ENCODE data around the gene UBE2H. TPM values are rescaled to one million over a fixed set of nuclear protein-coding genes. Genes with fewer than 3 reads are reported as not detected.

Gene UBE2H
- polyA plus RNA-seq, 6 donors from 2014 or later = 35.9 to 86.8 (median 55.6) TPM

DNA sequence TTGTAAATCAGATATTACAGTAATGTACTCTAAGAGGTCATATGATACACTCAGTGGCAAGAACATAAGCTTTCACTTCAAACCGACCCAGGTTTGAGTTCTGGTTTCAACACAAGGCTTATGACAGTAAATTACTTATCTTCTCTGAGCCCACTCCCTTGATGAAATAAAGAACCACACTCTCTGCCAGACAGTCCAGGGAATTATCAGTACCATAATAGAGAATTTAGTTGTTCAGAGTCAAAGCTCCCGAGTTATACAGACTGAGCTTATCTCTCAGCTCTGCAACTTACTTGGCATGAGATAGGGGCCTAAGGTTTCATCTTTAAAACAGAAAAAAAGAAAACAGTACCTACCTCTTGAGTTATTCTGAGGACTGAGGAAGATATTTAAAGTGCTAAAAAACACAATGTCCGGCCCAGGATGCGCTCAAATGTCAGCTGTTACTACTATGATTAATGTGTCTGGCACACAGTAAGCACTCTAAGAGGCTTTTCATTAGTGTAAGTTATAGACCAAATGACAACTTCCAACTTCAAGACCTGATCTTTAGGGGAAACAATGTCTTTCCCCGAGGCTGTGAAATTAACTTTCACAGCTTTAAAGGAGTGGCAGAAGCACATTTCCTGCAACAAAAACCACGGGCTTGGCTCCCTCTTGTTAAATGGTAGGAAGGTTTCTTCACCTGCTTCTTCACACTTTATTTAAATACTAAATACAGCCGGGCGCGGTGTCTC lies 38.1 kb downstream of the UBE2H start:
- DNase-seq (no peak), ATAC-seq (ENCODE audit: low read depth in 2 of 2) (no peak)
- Mint-ChIP-seq H3K4me3 (peak overlapping the region in 2 of 8 donors; percentile 6 to 26), H3K27me3 (no peaks in the 10 kb centered on the region), H3K4me1 (peaks cover 50 to 73% (median 66%) of the 10 kb centered on the region in 3 donors), H3K27ac (peak overlapping the region in 3 of 6 donors; percentile 15 to 82 (median 37)), H3K36me3 (peaks cover 8 to 25% of the 10 kb centered on the region in 2 donors), H3K9me3 (no peaks in the 10 kb centered on the region)

DNA sequence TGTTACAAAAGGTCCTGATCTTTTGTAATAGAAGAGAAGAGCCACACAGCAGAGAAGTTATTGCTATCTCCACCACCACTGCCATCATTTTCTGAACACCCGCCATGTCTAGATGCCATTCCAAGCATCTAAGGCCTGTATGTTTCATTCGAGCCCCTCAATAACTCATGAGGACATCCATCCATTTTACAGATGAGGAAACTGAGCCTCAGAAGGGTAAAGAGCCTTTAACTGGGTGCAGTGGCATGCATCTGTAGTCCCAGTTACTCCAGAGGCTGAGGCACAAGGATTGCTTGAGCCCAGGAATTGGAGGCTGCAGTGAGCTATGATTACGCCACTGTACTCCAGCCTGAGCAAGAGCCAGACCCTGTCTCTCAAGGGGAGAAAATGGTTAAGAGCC lies 39.3 kb downstream of the UBE2H start:
- H3K4me1 Mint-ChIP-seq = peaks cover 56 to 78% (median 73%) of the 10 kb centered on the region in 3 donors
- no peak for ATAC-seq (ENCODE audit: low read depth in 2 of 2)
- peak overlapping the region in 2 of 6 donors; percentile 82 to 88 for H3K27ac Mint-ChIP-seq
- H3K4me3 Mint-ChIP-seq = no peak overlapping the region
- no peaks in the 10 kb centered on the region for H3K27me3 Mint-ChIP-seq
- no peaks in the 10 kb centered on the region for H3K9me3 Mint-ChIP-seq
- H3K36me3 Mint-ChIP-seq = peaks cover 5 to 31% of the 10 kb centered on the region in 2 donors
- no peak for DNase-seq

DNA sequence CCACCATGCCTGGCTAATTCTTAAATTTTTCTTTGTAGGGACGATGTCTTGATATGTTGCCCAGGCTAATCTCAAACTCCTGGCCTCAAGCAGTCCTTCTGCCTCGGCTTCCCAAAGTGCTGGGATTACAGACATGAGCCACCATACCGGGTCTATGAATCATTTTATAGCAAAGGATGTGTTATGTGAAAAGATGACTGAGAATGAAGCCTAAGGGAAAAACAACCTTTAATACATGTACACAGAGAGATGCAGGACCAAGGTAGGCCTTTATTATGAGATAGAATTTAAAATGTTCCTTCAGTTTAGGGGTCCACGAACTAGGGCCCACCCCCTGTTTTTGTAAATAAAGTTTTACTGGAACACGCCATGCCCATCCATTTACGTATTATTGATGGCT lies 41.0 kb downstream of the UBE2H start:
- ATAC-seq (ENCODE audit: low read depth in 2 of 2) (no peak), DNase-seq (no peak)
- Mint-ChIP-seq H3K27ac (no peak overlapping the region), H3K4me1 (peaks cover 62 to 81% (median 77%) of the 10 kb centered on the region in 3 donors), H3K27me3 (no peaks in the 10 kb centered on the region), H3K9me3 (peaks cover 0 to 6% (median 0%) of the 10 kb centered on the region in 7 donors), H3K36me3 (peaks cover 13 to 37% of the 10 kb centered on the region in 2 donors), H3K4me3 (no peak overlapping the region)

DNA sequence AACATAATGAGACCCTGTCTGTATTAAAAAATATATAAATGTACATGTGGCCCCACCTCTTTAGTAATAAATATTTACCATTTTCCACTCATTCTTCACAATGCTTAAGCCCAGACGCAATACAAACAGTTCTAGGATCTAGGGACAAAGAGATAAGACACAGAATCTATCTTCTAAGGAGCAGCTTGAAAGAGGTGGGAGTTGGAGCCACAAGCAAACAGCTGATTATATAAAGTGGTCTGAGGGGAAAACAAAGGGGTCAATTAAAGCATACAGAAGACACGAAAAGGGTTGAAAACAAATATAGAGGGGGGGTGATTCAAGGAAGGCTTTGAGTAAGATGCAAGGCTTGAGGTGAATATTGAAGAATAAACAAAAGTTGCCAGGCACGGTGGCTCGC lies 43.1 kb downstream of the UBE2H start:
- H3K27me3 Mint-ChIP-seq = no peaks in the 10 kb centered on the region
- H3K4me3 Mint-ChIP-seq = peak overlapping the region in 1 of 8 donors; percentile 42
- peak overlapping the region in 4 of 6 donors; percentile 51 to 75 (median 60) for H3K27ac Mint-ChIP-seq
- ATAC-seq (ENCODE audit: low read depth in 2 of 2) (no peak), DNase-seq (no peak)
- H3K36me3 Mint-ChIP-seq = peaks cover 23 to 49% of the 10 kb centered on the region in 2 donors
- H3K4me1 Mint-ChIP-seq = peaks cover 69 to 83% (median 77%) of the 10 kb centered on the region in 3 donors
- peaks cover 0 to 7% (median 4%) of the 10 kb centered on the region in 7 donors for H3K9me3 Mint-ChIP-seq

DNA sequence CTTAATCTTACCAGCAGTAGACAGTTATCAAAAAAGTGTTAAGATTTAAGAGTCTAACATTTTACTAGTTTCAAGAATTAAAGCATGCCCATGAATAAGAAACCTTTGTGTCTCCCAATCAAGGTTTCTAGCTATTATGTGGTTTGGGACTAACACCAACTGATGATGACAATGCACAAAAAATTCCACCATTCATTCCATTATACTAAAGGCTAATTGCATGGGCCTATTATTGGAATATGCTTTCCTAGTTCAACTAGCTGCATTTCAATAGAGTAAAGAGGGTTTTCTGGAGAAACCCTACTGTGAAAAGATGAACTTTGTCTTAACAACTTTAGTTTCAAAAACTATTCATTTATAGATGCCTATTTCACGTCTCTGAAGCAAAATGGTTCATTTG lies 44.6 kb downstream of the UBE2H start:
- peaks cover 25 to 49% of the 10 kb centered on the region in 2 donors for H3K36me3 Mint-ChIP-seq
- DNase-seq = no peak
- H3K27me3 Mint-ChIP-seq = no peaks in the 10 kb centered on the region
- peaks cover 0 to 7% (median 4%) of the 10 kb centered on the region in 7 donors for H3K9me3 Mint-ChIP-seq
- H3K4me3 Mint-ChIP-seq = peak overlapping the region in 4 of 8 donors; percentile 5 to 58 (median 20)
- peak overlapping the region in 5 of 6 donors; percentile 27 to 92 (median 75) for H3K27ac Mint-ChIP-seq
- ATAC-seq (ENCODE audit: low read depth in 2 of 2) = no peak
- peaks cover 72 to 83% (median 83%) of the 10 kb centered on the region in 3 donors for H3K4me1 Mint-ChIP-seq

DNA sequence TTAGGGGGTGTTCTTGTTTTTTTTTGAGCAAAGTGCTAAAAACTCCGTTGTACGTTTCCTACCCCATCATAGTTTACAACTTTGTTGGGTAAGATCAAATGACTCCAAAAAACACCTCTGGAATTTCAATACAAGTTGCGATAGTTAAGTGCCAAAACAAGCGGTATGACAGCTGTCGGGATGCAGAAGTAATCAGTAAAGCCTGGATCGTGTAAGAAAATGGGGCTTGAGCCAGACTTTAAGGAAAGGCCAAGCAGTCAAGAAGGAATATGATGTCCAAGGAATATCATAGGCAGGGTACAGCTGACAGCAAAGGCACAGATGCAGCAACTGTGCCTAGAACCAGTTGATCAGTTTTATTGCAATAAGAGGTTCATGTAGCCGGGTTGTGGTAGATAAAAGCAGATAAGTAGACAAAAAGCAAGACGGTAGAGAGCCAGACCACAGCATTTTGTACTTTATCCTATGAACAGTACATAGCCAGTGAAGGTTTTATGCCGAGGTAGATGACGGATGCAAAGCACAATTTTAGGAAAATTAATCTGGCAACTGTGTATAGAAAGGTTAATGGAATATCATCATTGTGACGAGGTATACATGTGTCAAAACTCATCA lies 45.5 kb downstream of the UBE2H start:
- ATAC-seq (ENCODE audit: low read depth in 2 of 2) = no peak
- Mint-ChIP-seq H3K27ac (peak overlapping the region; percentile 34 to 98 (median 92)), H3K4me1 (peaks cover 75 to 92% (median 90%) of the 10 kb centered on the region in 3 donors), H3K9me3 (peaks cover 0 to 7% (median 4%) of the 10 kb centered on the region in 7 donors), H3K4me3 (peak overlapping the region; percentile 1 to 83 (median 66)), H3K27me3 (no peaks in the 10 kb centered on the region), H3K36me3 (peaks cover 25 to 49% of the 10 kb centered on the region in 2 donors)
- DNase-seq = no peak

DNA sequence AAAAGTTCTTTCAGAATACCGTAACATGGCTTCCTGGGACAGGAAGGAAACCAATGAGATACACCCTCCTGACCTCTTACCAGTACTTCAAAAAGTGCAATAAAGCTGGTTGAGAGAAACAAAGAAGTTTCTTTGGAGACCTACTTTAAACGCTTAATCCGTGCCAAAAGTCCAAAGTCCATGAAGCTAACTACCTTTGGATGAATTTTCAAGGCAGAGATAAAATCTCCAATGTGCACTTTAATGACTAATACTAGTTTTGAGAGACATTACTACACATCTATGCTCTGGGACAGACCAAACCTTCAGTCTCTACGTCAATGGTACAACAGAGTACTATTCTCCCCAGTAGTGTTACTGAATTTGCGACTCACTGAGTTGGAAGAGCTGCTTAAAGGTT lies 46.1 kb downstream of the UBE2H start:
- DNase-seq (peak; percentile 7), ATAC-seq (ENCODE audit: low read depth in 2 of 2) (no peak)
- Mint-ChIP-seq H3K36me3 (peaks cover 25 to 49% of the 10 kb centered on the region in 2 donors), H3K27me3 (no peaks in the 10 kb centered on the region), H3K9me3 (peaks cover 0 to 7% (median 4%) of the 10 kb centered on the region in 7 donors), H3K4me1 (peaks cover 77 to 98% (median 93%) of the 10 kb centered on the region in 3 donors), H3K27ac (peak overlapping the region; percentile 75 to 98 (median 92)), H3K4me3 (peak overlapping the region; percentile 1 to 83 (median 66))

DNA sequence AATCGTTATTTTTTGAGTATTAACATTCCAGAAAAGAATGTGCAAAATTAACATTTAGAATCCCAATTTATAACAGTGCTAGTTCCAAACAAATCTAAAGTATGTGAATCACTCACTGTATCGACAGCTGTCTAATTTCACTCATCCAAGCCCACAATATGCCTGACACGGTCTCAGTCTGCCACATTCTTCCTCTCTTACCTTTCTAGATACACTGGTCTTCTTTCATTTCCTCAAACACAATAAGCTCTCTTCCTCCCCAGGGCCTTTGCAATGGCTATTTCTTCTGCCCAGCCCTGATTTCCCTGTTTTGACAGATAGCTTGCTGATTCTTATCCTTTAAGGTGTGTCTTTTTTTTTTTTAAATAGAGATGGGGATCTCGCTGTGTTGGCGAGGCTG lies 48.8 kb downstream of the UBE2H start:
- ATAC-seq (ENCODE audit: low read depth in 2 of 2) (peak; percentile 97 to 98), DNase-seq (peak; percentile 58)
- Mint-ChIP-seq H3K36me3 (peaks cover 20 to 30% of the 10 kb centered on the region in 2 donors), H3K9me3 (peaks cover 0 to 7% (median 4%) of the 10 kb centered on the region in 7 donors), H3K27me3 (no peaks in the 10 kb centered on the region), H3K4me3 (peak overlapping the region; percentile 0 to 83 (median 60)), H3K4me1 (peaks cover 71 to 93% (median 90%) of the 10 kb centered on the region in 3 donors), H3K27ac (peak overlapping the region in 5 of 6 donors; percentile 33 to 94 (median 75))

DNA sequence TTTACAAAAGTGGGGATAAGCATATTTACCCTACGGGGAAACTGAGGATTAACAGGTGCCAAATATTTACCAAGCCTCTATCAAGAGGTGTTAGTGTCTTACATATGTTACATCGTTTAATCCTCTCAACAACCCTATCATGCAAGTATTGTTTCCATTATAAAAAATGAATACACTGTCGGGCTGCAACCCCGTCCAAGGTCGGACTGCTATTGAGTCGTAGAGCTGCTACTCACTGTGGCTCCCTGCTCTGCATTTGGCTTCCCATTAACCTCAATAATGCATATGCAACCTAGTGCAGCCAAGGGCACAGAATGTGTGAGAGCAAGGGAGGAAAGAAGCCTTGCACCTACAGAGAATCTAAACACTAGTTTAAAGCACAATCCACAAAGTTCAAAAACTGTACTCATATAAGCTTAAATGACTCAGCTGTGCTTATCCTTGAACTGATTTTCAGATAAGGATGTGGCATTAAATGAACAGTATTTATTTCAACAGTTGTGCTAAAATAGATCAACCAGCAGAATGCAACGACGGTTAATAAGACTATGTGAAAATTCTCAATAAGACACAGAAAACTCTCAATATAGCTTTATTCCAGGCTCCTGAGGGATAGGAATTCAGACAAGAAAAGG lies 49.9 kb downstream of the UBE2H start:
- ATAC-seq (ENCODE audit: low read depth in 2 of 2) (no peak), DNase-seq (no peak)
- Mint-ChIP-seq H3K4me3 (peak overlapping the region in 5 of 8 donors; percentile 22 to 78 (median 48)), H3K27ac (peak overlapping the region in 3 of 6 donors; percentile 75 to 94 (median 90)), H3K36me3 (peaks cover 20 to 26% of the 10 kb centered on the region in 2 donors), H3K27me3 (no peaks in the 10 kb centered on the region), H3K9me3 (peaks cover 0 to 7% (median 4%) of the 10 kb centered on the region in 7 donors), H3K4me1 (peaks cover 73 to 93% (median 90%) of the 10 kb centered on the region in 3 donors)

DNA sequence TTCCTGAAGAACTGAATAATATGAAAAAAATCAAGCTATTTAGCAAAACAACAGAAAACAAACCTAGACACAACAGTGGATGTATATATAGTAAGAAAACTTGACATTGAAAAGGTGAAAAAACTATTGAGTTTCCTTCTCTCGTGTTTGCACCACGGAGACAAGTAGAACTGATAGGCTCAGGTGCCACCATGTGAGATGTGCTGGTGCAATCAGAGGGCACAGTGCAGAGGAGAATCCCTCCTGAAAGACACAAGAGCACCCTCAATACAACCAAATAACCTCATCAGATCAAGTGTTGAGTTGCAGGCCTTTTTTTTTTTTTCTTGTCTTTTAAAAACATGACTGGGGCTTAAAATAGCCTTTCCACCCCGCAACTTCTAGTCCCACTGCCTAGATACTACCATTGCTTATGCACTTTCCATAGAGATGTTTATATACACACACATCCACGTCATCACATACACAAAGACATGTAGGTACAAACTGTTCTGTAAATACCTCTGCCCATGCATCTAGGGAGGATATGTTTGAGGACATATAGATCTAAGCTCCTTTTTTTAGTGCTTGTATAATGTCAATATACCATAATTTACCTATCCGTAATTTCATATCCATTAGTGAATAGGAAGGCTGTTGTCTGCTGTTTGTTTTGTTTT lies 54.1 kb downstream of the UBE2H start:
- Mint-ChIP-seq H3K36me3 (peaks cover 0 to 7% of the 10 kb centered on the region in 2 donors), H3K4me1 (peaks cover 62 to 87% (median 82%) of the 10 kb centered on the region in 3 donors), H3K27me3 (no peaks in the 10 kb centered on the region), H3K9me3 (no peaks in the 10 kb centered on the region), H3K27ac (peak overlapping the region in 2 of 6 donors; percentile 6 to 25), H3K4me3 (peak overlapping the region in 3 of 8 donors; percentile 7 to 57 (median 18))
- ATAC-seq (ENCODE audit: low read depth in 2 of 2) (no peak), DNase-seq (no peak)

DNA sequence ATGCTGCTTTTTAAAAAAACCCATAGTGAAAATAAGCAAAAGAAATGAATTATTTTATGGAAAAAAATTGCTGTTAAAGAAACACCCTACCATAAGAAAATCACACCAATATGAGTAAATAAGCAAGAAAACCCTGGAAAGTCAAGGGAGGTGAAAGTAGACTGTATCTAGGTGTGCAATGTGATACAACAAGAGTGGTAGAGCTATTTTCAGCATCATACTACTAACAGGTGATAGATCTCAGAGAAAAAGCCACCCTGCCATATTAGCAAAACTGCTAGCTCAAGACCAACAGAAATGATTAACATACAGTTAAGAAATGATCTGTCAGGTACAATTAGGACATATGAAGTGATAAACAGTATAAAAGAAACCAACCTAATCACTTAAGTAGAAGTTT lies 54.8 kb downstream of the UBE2H start:
- DNase-seq = no peak
- H3K4me3 Mint-ChIP-seq = peak overlapping the region in 2 of 8 donors; percentile 7 to 18
- H3K27me3 Mint-ChIP-seq = no peaks in the 10 kb centered on the region
- H3K4me1 Mint-ChIP-seq = peaks cover 62 to 86% (median 83%) of the 10 kb centered on the region in 3 donors
- H3K36me3 Mint-ChIP-seq = peaks cover 0 to 7% of the 10 kb centered on the region in 2 donors
- H3K9me3 Mint-ChIP-seq = no peaks in the 10 kb centered on the region
- no peak for ATAC-seq (ENCODE audit: low read depth in 2 of 2)
- peak overlapping the region in 1 of 6 donors; percentile 6 for H3K27ac Mint-ChIP-seq

DNA sequence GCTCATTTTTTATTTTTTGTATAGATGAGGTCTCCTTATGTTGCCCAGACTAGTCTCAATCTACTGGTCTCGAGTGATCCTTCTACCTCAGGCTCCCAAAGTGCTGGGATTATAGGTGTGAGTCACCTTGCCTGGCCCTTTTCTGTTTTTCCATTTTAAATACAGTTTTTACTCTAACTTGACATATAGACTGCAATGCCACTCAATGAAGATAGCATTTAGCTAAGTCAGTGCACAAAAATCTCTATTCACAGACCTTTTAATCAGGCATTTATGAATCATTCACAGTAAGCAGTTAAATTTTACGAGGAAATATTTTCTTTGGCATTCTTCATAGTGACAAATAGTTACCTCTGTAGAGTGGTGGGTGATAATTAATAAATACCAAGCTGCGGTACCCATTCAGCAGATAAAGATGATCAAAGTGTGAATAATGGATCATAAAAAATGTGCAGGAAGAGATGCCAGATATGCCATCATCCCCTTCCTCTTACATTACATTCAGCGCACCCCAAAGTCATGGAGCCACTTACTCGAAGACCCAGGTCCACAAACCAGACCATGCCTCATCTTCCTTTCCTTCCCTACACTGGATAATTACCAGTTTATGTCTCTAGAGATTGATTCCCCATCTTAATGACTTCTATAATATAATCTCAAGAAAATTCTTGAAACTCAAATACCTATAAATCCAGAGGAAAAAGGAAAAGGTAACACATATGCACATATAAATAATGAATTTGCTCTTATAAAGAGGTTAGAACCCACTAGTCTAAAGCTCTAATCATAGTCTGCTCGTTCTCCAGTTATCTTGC lies 56.0 kb downstream of the UBE2H start:
- H3K9me3 Mint-ChIP-seq = no peaks in the 10 kb centered on the region
- no peak for DNase-seq
- H3K4me3 Mint-ChIP-seq = peak overlapping the region in 3 of 8 donors; percentile 13 to 70 (median 44)
- peaks cover 0 to 7% of the 10 kb centered on the region in 2 donors for H3K36me3 Mint-ChIP-seq
- peaks cover 63 to 82% (median 79%) of the 10 kb centered on the region in 3 donors for H3K4me1 Mint-ChIP-seq
- H3K27me3 Mint-ChIP-seq = no peaks in the 10 kb centered on the region
- peak overlapping the region in 4 of 6 donors; percentile 57 to 86 (median 74) for H3K27ac Mint-ChIP-seq
- ATAC-seq (ENCODE audit: low read depth in 2 of 2) = no peak

Measured in naive B cell (primary cell).